MG63 (cell line): ENCODE measurements around the gene PDSS2. TPM values are rescaled to one million over a fixed set of nuclear protein-coding genes. Genes with fewer than 3 reads are reported as not detected.
"Not testable (repeated sequence)": the region's sequence is repeated elsewhere in the genome, so short reads cannot be mapped to it uniquely, and the experiment has no call there.

Experiments
- DNase-seq: peaks from one replicate; pipeline ENCODE4 v3.0.0-alpha.2; 2020
- H3K27me3 ChIP-seq: fragments of 250-450 bp; sonication (Bioruptor Pico); 2 replicates; pipeline ENCODE4 v1.5.1; 2020; ENCODE audit warnings: mild to moderate bottlenecking, moderate library complexity
- H3K36me3 ChIP-seq: fragments of 250-450 bp; sonication (Bioruptor Pico); 2 replicates; pipeline ENCODE4 v1.5.1; 2020; ENCODE audit warnings: mild to moderate bottlenecking, moderate library complexity
- H3K4me3 ChIP-seq: fragments of 250-450 bp; sonication (Bioruptor Pico); 2 replicates; pipeline ENCODE4 v1.5.1; 2020; ENCODE audit warnings: mild to moderate bottlenecking, moderate library complexity
- H3K9me3 ChIP-seq: fragments of 250-450 bp; sonication (Bioruptor Pico); 2 replicates; pipeline ENCODE4 v1.5.1; 2020; ENCODE audit warnings: mild to moderate bottlenecking, moderate library complexity
- total RNA-seq: library from RNA; depleted of rRNA; stranded (reverse); fragments of >200 nt; shearing (Covaris generic); gene quantifications from 2 replicates; pipeline ENCODE4 v1.2.3, GENCODE V29; 2014; ENCODE audit warnings: low replicate concordance

PDSS2 gene
- total RNA-seq, 1 experiment from 2014 or later: 13.9 TPM

DNA sequence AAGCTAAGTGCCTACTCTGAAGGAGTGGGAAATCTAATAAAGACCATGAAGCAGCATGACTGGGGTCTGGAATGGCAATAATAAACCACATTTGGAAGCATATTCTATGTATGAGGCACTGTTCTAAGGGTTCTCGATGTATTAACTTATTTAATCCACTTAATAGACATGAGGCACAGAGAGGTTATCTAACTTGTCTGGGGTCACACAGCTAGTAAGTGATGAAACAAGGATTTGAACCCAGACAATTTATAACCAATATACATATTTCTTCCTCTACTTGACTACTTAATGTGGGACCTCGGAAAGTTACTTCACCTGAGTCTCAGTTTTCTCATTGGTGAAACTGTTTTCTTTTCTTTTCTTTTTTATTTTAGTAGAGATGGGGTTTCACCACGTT lies 131.3 kb downstream of the PDSS2 start:
- no peaks in the 10 kb centered on the region for H3K9me3 ChIP-seq
- DNase-seq: no peak
- no peaks in the 10 kb centered on the region for H3K36me3 ChIP-seq
- no peaks in the 10 kb centered on the region for H3K27me3 ChIP-seq
- H3K4me3 ChIP-seq: no peak overlapping the region

DNA sequence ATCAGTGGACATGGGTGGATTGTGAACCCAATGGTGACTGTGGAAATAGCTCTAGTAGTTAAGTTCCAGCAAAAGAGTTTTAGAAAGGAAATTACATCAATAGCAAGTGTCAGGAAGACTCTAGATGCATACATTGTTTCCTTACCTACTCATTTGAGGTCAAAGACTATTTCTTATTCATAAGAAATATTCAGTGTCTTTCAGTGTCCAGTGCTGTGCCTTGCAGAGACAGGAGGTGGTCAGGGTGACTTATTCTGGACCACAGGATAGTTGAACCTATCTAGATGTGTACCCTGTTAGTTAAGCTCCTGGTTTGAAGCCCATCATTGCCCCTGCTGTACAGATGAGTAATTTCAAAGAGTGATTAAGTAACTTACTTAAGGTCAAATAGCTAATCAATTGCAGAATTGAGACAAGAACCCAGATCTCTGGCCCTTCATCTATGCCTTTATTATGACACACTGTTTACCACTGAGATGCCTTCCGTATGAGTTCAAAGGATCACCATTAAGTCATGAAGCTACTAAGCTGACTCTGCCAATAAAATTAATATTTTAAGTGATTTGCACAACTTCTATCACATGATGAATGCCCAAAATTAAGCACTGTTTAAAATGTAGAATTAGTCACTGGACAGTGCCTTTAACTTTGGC lies 136.1 kb downstream of the PDSS2 start:
- H3K4me3 ChIP-seq: no peak overlapping the region
- H3K27me3 ChIP-seq: no peaks in the 10 kb centered on the region
- no peaks in the 10 kb centered on the region for H3K9me3 ChIP-seq
- H3K36me3 ChIP-seq: no peaks in the 10 kb centered on the region
- peak; percentile 16 for DNase-seq

DNA sequence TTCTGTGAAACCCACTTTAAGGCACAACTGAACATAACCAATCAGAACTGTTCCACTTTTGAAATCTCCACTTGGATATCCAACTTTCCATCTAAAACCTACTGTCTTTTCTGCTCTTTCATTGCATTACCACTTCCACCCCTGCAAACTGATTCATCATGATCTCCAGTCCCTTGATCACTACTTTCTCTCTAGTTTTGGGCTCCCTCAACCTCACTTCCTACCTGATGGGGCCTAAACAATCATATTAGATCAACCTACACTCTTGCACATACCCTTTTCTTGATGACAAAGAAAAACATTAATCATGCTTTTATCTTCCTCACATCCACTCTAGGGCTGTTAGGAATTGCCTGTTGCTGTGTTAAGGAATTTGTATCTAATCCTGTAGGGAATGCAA lies 137.6 kb downstream of the PDSS2 start:
- DNase-seq: no peak
- no peaks in the 10 kb centered on the region for H3K9me3 ChIP-seq
- H3K36me3 ChIP-seq: no peaks in the 10 kb centered on the region
- H3K27me3 ChIP-seq: no peaks in the 10 kb centered on the region
- no peak overlapping the region for H3K4me3 ChIP-seq

DNA sequence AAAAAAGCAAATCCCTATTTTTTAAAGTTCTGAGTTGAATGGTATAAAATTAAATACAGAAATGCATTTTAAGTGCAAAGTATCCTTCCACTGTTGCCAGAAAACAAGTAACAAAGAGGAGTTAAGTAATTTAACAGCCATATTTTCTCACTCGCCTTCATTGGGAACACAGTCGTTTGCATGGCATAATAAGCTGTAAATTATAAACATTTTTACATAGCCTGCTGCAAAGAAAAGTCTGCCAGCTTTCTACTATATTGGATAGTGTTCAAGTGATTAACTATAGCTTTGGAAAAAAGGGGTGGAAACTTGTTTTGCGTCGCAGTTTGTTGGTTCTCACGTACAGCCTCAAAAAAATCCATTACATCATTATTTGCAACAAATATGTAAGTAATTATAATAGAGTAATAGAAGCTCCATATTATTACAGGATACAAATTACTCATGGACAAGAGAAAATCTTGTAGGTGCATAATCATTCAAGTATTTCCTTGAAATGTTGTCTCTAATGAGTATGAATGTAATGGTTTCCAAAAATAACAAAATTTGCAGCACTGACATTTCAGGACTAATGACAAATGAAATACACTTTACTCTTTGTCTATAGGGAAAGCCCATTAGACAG lies 139.3 kb downstream of the PDSS2 start:
- H3K9me3 ChIP-seq: no peaks in the 10 kb centered on the region
- no peak for DNase-seq
- H3K27me3 ChIP-seq: no peaks in the 10 kb centered on the region
- H3K4me3 ChIP-seq: no peak overlapping the region
- H3K36me3 ChIP-seq: no peaks in the 10 kb centered on the region

DNA sequence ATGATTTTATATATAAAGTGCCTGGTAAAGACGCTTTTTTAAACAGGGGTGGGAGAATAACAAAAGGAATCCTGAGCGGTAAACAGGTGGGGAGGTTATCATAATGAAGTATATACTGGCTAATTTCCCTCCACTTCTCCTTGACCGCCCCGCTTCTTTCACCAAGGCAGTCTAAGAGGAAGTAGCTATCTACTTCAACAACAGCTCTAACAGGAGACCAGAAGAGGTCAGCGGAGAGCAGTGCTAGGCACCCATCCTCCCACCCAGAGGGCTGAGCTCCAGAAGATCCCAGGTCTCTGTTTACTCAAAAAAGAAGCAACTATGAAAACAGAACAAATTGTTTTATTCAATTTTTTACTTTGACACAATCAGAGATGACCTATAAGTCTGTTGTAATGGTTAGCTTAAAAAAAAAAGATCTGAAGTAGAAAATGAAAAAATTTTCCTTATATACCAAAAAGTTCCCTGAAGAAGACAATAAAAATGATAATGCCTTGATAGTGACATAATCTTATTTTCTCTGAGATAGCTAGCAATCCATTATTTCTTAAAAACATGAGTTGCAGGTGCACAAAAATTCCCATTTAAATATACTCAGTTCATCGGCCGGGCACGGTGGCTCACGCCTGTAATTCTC lies 141.1 kb downstream of the PDSS2 start:
- Histone ChIP-seq H3K36me3 (no peaks in the 10 kb centered on the region), H3K9me3 (no peaks in the 10 kb centered on the region), H3K27me3 (no peaks in the 10 kb centered on the region), H3K4me3 (no peak overlapping the region)
- DNase-seq: peak; percentile 44

DNA sequence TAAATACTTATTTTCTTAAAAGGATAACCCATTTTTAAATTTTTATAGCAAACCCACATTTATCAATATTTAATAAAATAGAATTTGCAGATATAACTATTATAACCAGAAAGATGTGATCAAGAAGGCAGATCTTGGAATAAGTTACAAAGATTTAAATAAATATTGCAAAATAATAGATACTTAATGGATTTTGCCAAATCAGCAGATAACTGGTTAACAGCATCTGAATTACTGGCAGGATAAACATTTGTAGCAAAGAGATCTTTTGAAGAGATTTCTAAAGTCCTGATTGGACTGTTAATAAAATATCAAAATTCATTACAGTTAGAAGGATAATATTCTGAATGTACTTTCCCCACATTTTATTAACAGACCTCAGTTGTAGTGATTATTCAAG lies 144.2 kb downstream of the PDSS2 start:
- H3K4me3 ChIP-seq: no peak overlapping the region
- no peaks in the 10 kb centered on the region for H3K27me3 ChIP-seq
- no peaks in the 10 kb centered on the region for H3K36me3 ChIP-seq
- H3K9me3 ChIP-seq: no peaks in the 10 kb centered on the region
- DNase-seq: no peak

DNA sequence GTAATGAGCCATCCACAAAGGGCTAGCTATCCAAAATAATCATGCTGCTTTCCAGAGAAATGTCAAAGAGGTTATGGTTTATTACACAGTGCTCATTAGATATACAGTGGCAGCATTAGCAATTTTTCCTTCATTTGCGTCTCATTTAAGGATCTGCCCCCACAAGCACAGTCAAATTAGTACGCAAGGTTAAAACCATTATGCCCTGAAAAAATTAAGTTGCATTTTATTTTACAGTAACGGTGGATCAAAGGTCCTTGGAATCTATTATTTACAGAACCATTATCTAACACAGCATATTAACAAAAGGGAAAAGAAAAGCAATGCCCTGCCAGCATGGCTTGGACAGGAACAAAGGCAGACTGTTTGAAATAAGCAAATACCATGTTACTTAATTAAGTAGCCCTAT lies 144.8 kb downstream of the PDSS2 start:
- Histone ChIP-seq H3K9me3 (no peaks in the 10 kb centered on the region), H3K4me3 (no peak overlapping the region), H3K36me3 (no peaks in the 10 kb centered on the region), H3K27me3 (no peaks in the 10 kb centered on the region)
- DNase-seq: no peak

DNA sequence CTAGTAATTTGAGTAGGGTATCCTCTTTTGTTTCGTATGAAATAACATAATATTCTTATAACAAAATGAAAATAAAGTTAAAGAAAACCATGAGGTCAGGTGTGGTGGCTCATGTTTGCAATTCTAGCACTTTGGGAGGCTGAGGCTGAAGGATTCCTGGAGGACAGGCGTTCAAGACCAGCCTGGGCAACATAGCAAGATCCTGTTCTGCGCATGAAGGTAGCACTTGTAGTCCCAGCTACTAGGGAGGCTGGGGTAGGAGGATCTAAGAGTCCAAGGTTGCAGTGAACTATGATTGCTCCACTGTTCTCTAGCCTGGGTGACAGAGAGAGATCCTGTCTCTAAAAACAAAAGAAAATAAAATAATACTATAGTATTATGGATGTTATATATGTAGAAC lies 145.6 kb downstream of the PDSS2 start:
- no peak for DNase-seq
- H3K36me3 ChIP-seq: no peaks in the 10 kb centered on the region
- H3K4me3 ChIP-seq: no peak overlapping the region
- H3K9me3 ChIP-seq: no peaks in the 10 kb centered on the region
- no peaks in the 10 kb centered on the region for H3K27me3 ChIP-seq

DNA sequence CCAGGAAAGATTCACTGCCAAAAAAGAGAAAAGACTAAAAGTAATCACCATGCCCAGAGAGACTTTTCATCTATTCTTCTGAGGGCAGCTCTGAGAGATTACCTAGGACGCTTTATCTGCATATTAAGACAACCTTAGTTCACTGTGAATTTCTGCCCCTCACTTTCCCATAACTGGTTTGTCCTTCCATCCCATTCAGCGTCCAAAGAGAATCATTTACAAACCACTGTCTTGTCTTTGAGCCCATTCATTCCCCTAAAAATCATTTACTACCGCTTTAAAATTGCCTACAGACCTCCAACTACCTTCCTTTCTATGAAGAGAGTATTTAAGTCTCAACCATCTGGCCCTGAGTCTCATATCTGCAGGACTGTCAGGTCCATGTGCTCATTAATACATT lies 149.0 kb downstream of the PDSS2 start:
- no peaks in the 10 kb centered on the region for H3K27me3 ChIP-seq
- DNase-seq: no peak
- no peaks in the 10 kb centered on the region for H3K9me3 ChIP-seq
- H3K4me3 ChIP-seq: no peak overlapping the region
- no peaks in the 10 kb centered on the region for H3K36me3 ChIP-seq

DNA sequence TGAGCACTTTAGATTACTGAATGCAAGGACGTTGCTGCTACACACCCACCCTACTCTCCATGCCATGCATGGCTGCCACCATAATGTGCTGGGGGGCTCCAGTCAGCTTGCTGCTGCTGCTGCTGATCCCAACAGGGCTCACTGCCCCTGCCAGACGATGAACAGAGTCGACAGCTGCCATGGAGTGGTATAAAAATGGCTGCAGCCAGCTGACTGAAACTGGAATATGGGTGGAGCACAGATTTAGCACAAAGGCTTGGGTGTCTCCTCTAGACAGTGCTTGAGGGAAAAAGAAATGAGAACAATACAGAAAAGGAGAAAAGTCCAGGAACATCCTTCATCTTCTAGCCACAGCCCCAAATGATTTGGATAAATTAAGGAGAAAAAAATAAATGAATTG lies 150.7 kb downstream of the PDSS2 start:
- H3K27me3 ChIP-seq: no peaks in the 10 kb centered on the region
- no peak for DNase-seq

DNA sequence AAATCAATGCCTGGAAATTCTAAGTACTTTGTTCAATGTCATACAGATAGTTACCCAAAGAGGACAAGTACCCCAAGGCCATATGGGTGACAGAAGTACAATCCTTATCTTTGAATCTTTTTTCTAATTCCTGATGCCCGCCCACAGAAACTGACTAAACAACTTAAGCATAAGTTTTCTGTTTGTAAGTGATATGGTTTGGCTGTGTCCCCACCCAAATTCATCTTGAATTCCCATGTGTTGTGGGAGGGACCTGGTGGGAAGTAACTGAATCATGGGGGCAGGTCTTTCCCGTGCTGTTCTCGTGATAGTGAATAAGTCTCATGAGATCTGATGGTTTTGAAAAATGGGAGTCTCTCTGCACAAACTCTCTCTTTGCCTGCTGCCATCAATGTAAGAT lies 153.4 kb downstream of the PDSS2 start:
- not testable (repeated sequence) for DNase-seq, H3K4me3 ChIP-seq, H3K9me3 ChIP-seq, H3K27me3 ChIP-seq, H3K36me3 ChIP-seq

More for the DNA sequence above, 150.7 kb downstream of the PDSS2 start:
- Histone ChIP-seq H3K36me3 (no peaks in the 10 kb centered on the region), H3K4me3 (no peak overlapping the region), H3K9me3 (no peaks in the 10 kb centered on the region)

DNA sequence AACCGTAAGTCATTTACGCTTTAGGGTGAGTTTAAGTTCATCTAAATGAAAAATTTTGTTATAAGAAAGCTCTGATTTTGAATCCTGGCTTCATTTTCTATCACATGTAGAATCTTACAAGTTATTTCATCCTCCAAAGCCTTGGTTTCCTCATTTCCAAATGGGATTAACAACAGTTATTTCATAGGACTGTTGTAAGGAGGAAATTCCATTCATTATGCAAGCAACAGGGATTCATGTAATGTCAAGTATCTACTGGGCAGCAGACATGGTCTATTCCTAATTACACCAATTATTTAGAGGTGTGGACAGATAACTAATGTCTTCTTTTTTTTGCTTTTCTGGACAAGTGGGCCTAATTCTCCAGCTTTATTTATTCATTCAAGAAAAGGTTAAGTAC lies 154.0 kb downstream of the PDSS2 start:
- H3K27me3 ChIP-seq: no peaks in the 10 kb centered on the region

DNA sequence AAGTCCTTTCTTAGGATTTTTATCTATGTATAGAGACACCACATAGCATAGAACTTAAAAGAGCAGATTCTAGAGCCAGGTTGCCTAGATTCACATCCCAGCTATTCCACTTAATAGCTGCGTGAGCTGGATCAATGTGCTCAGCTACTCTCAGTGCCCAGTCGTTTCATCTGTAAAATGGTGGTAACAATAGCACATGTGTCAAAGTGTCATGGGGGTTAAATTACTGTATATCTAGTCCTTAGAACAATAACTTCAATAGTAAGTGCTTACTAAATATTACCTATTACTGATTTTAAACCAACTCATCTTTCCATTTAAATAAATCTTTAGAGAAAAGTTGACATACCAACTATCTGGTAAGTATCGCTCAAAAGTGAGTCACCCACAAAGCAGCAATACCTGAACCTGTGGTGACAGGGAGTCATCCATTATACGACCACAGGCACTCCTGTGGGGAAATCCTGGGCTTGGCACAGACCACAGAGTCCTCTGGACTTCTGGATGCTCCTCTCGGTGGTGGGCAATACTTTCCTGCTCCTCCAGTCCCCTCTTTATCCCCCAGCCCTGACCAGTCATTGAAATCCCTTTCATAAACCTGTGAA lies 154.8 kb downstream of the PDSS2 start:
- no peaks in the 10 kb centered on the region for H3K36me3 ChIP-seq
- no peak for DNase-seq
- H3K4me3 ChIP-seq: no peak overlapping the region
- H3K9me3 ChIP-seq: no peaks in the 10 kb centered on the region
- no peaks in the 10 kb centered on the region for H3K27me3 ChIP-seq

More for the DNA sequence above, 154.0 kb downstream of the PDSS2 start:
- Histone ChIP-seq H3K4me3 (no peak overlapping the region), H3K36me3 (no peaks in the 10 kb centered on the region), H3K9me3 (no peaks in the 10 kb centered on the region)
- no peak for DNase-seq

DNA sequence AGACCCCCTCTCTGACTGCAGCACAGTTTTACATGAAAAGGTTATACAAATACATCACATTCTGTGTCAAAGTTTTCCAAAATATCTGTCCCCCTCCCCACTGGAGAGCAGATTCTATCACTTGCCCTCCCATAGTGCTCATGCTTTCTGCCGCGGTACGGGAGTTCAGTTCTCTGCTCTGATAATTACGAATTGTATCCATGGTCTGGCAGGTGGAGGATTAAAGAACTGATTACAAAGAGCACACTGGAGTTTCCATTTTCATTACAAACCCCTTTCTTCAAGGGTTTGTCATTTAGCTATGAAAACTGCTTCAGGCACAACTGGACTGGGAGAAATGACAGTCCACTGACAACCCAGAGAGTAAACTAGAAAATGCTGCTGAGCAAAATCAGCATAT lies 166.0 kb downstream of the PDSS2 start:
- Histone ChIP-seq H3K36me3 (no peaks in the 10 kb centered on the region), H3K4me3 (no peak overlapping the region), H3K27me3 (no peaks in the 10 kb centered on the region), H3K9me3 (no peaks in the 10 kb centered on the region)
- no peak for DNase-seq

DNA sequence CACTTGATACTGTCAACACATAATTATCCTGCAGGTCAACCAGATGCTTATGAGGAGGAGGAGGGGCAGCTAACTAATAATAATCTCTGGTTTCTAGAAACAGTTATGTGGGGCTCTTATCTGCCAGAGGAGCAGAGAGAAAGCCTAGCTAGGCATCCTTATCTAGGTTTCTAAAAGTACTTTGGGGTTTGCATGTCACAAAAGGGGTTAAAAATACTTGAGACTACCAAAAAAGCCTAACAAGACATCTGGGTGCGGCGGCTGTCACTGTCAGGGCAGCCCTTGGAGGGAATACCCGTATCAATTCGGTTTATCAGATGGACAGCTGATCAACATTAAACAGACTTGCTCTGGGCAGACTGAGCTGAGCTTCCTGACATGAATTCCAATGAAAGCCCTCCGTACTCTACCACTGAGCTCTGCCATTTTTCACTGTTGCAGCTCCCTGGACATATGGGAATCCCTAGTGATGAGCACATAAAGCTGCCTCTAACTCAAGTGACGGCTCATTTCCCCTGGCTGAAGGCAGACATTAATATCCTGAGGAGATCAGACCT lies 166.6 kb downstream of the PDSS2 start:
- Histone ChIP-seq H3K36me3 (no peaks in the 10 kb centered on the region), H3K27me3 (no peaks in the 10 kb centered on the region), H3K9me3 (no peaks in the 10 kb centered on the region), H3K4me3 (no peak overlapping the region)
- DNase-seq: no peak

DNA sequence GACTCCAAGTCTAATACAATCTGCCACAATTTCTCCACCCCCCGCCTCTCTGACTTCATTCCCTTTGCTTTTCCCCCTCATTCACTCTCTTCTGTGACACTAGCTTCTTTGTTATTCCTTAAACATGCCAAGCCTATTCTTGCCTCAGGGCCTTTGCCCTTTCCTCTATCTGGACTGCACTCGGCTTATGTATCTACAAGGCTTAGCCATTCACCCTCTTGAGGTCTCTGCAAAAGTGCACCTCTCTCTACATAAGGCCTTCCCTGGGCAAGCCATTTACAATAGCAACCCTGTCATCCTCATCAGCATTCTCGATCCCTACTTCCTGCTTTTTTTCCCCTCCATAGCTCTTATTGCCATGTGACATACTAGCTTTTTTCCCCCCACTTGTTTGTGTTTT lies 168.9 kb downstream of the PDSS2 start:
- Histone ChIP-seq H3K4me3 (no peak overlapping the region), H3K27me3 (no peaks in the 10 kb centered on the region), H3K9me3 (no peaks in the 10 kb centered on the region), H3K36me3 (no peaks in the 10 kb centered on the region)
- no peak for DNase-seq

DNA sequence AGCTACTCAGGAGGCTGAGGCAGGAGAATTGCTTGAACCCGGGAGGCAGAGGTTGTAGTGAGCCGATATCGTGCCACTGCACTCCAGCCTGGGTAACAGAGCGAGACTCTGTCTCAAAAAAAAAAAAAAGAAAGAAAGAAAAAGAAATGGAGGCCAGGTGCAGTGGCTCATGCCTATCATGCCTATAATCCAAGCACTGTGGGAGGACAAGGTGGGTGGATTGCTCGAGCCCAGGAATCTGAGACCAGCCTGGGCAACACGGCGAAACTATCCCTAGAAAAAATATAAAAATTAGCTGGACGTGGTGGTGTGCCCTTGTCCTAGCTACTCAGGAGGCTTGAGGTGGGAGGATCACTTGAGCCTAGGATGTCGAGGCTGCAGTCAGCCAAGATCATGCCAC lies 170.1 kb downstream of the PDSS2 start:
- H3K27me3 ChIP-seq, DNase-seq, H3K9me3 ChIP-seq, H3K36me3 ChIP-seq, H3K4me3 ChIP-seq: not testable (repeated sequence)
